Esophagus squamous epithelium (tissue), 4 donors: Measurements from ENCODE around the gene SLC17A2.

Source experiments
- CTCF ChIP-seq, 6 experiments: fragments of 450-650 bp in 4 of 6; fragments of 200-600 bp in 2 of 6; sonication (generic) in 2 of 6; IDR thresholded peaks; one replicate each; pipeline ENCODE4 v1.5.1; 2016 to 2019; ENCODE audit warnings: antibody characterized with exemption in 6 of 6, mild to moderate bottlenecking in 4 of 6, moderate library complexity in 4 of 6
- POLR2A ChIP-seq, 4 donors: fragments of 450-650 bp; IDR thresholded peaks; one replicate each; pipeline ENCODE4 v1.6.1; 2017; ENCODE audit warnings: antibody characterized with exemption in 4 of 4, mild to moderate bottlenecking in 4 of 4, moderate library complexity in 3 of 4

DNA sequence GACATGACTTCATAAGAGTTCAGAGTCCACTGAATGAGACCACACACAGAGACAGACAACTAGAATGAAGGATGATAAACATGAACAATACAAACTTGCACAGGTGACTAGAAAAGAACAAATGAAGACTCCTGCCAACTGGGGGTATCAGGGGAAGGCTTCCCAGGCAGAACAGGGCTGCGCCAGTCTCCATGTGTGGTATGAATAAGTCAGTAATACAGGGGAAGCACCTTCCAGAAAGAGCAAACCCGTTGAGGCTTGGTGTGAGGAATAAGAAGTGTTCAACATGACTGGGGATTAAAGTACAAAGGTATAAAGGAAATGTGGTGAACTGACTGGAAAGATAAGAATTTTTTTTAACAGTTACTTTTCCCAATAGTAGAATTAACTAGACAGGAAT, 3.7 kb upstream of the SLC17A2 start:
- no peak for TF ChIP-seq POLR2A (IDR thresholded peaks at IDR 0.05)
- no peak for TF ChIP-seq CTCF (IDR thresholded peaks at IDR 0.05)
